OCI-LY3 (cell line): ENCODE data around the gene NRG2.

Source experiments
- H2AFZ ChIP-seq: fragments of 200-600, 300-600 bp; shearing (Covaris generic); 2 replicates; pipeline ENCODE4 v1.6.0; 2014; ENCODE audit warnings: antibody characterized with exemption, low read depth, low read length
- H3K27ac ChIP-seq: fragments of 200-600, 300-600 bp; sonication (generic); 2 replicates; pipeline ENCODE4 v1.5.1; 2014; ENCODE audit warnings: mild to moderate bottlenecking, low read length, moderate library complexity, mixed read lengths
- H3K27me3 ChIP-seq: fragments of 200-600, 300-600 bp; sonication (generic); 2 replicates; pipeline ENCODE4 v1.6.1; 2014; ENCODE audit warnings: low read depth, low read length, mixed read lengths
- H3K36me3 ChIP-seq: fragments of 200-600, 300-600 bp; sonication (generic); replicated peaks from 2 replicates; pipeline ENCODE3; 2014; ENCODE audit warnings: low read depth, low read length, mixed read lengths
- H3K4me1 ChIP-seq: fragments of 300-600, 200-600 bp; sonication (generic); 2 replicates; pipeline ENCODE4 v1.6.1; 2014; ENCODE audit warnings: low read length, mixed read lengths
- H3K4me2 ChIP-seq: fragments of 200-600, 300-600 bp; sonication (generic); 2 replicates; pipeline ENCODE4 v1.6.1; 2014; ENCODE audit warnings: low read length, mixed read lengths
- H3K4me3 ChIP-seq: fragments of 300-600, 200-600 bp; sonication (generic); 2 replicates; pipeline ENCODE4 v1.5.1; 2014; ENCODE audit warnings: antibody characterized with exemption, mild to moderate bottlenecking, low read length, moderate library complexity
- H3K79me2 ChIP-seq: fragments of 300-600, 200-600 bp; shearing (Covaris generic); 2 replicates; pipeline ENCODE4 v1.6.1; 2014; ENCODE audit warnings: mild to moderate bottlenecking, low read length, mixed read lengths
- H3K9ac ChIP-seq: fragments of 300-600, 200-600 bp; shearing (Covaris generic); 2 replicates; pipeline ENCODE4 v1.6.0; 2014; ENCODE audit warnings: mild to moderate bottlenecking, low read length, moderate library complexity
- H3K9me3 ChIP-seq: fragments of 200-600, 300-600 bp; shearing (Covaris generic); 2 replicates; pipeline ENCODE4 v1.6.1; 2014; ENCODE audit warnings: low read length, mixed read lengths; ENCODE audit not compliant: insufficient read depth
- H4K20me1 ChIP-seq: fragments of 200-600, 300-600 bp; sonication (generic); 2 replicates; pipeline ENCODE4 v1.6.1; 2016; ENCODE audit warnings: low read length, mixed read lengths; ENCODE audit not compliant: insufficient read depth
- EZH2phosphoT487 ChIP-seq: fragments of 200-600 bp; shearing (Covaris generic); IDR thresholded peaks from 2 replicates; pipeline ENCODE4 v1.6.1; 2018; ENCODE audit warnings: antibody characterized with exemption, mixed run types, low read depth
- TF ChIP-seq, protein P1 (sequence below): fragments of 200-600, 300-600 bp; sonication (generic); IDR thresholded peaks from 2 replicates; pipeline ENCODE4 v1.5.1; 2014; ENCODE audit warnings: antibody characterized with exemption, low read length, low read depth

Gene NRG2

GRCh38 chr5:139861889-139862207 is 181.3 kb downstream of the NRG2 start:
- no peak overlapping the region for H3K27ac ChIP-seq
- TF ChIP-seq, protein P1, sequence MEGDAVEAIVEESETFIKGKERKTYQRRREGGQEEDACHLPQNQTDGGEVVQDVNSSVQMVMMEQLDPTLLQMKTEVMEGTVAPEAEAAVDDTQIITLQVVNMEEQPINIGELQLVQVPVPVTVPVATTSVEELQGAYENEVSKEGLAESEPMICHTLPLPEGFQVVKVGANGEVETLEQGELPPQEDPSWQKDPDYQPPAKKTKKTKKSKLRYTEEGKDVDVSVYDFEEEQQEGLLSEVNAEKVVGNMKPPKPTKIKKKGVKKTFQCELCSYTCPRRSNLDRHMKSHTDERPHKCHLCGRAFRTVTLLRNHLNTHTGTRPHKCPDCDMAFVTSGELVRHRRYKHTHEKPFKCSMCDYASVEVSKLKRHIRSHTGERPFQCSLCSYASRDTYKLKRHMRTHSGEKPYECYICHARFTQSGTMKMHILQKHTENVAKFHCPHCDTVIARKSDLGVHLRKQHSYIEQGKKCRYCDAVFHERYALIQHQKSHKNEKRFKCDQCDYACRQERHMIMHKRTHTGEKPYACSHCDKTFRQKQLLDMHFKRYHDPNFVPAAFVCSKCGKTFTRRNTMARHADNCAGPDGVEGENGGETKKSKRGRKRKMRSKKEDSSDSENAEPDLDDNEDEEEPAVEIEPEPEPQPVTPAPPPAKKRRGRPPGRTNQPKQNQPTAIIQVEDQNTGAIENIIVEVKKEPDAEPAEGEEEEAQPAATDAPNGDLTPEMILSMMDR, result no peak
- no peak for TF ChIP-seq EZH2phosphoT487
- no peaks in the 10 kb centered on the region for H4K20me1 ChIP-seq
- H3K27me3 ChIP-seq, result peaks cover 3% of the 10 kb centered on the region; the same call in 1 of the 2 replicates
- no peaks in the 10 kb centered on the region for H3K4me1 ChIP-seq
- H2AFZ ChIP-seq, result no peak overlapping the region
- H3K36me3 ChIP-seq, result no peaks in the 10 kb centered on the region
- H3K79me2 ChIP-seq, result no peaks in the 10 kb centered on the region
- no peak overlapping the region for H3K4me2 ChIP-seq
- no peaks in the 10 kb centered on the region for H3K9me3 ChIP-seq
- H3K9ac ChIP-seq, result no peak overlapping the region
- no peak overlapping the region for H3K4me3 ChIP-seq

DNA sequence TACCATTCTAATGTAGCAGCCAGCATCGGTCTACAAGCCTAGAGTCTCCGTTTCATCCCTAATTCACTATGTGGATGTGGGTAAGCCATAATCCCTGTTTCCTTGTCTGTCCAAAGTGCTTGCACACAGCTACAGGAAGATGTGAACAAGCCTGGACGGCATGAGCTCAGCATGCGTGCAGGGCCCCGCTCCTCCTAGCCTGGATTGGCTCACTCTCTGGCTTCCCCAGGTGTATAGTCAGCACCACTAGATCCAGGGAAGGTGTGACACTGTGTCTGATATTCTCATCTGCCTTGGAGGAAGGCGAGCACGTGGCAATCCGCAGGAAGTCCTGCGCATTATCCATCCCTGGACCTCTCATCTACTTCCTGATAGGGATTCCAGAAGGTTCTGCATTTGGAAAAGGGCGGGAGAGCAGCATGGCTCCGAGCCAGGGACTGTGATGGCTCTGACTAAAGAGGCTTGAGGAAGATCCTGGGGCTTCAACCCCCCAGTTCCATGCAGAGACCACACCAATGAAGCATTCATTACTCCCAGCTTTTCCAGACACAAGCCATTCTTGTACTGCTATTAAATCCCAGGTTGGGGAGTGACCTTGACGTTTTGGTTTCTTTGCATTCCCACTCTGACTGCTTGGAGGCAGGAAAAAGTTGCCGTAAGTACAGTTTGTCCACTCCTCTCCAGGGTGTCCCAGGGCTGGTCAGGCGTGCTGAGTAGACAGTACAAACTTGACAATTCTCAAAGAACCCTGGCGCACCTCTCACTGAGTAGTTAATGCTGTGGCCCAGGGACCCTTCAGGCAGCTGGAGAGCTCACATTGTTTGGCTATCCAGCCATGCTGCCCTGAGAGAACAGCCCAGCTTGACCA is 181.8 kb downstream of the NRG2 start:
- Histone ChIP-seq H3K9me3 (no peaks in the 10 kb centered on the region), H4K20me1 (no peaks in the 10 kb centered on the region), H2AFZ (no peak overlapping the region), H3K4me2 (no peak overlapping the region), H3K27me3 (no peaks in the 10 kb centered on the region; the same call in 1 of the 2 replicates), H3K9ac (no peak overlapping the region), H3K79me2 (no peaks in the 10 kb centered on the region), H3K4me1 (peaks cover 3% of the 10 kb centered on the region), H3K4me3 (no peak overlapping the region), H3K36me3 (no peaks in the 10 kb centered on the region), H3K27ac (no peak overlapping the region)
- TF ChIP-seq, protein P1, result no peak
- no peak for TF ChIP-seq EZH2phosphoT487

- Histone ChIP-seq H3K79me2 (no peaks in the 10 kb centered on the region), H3K4me3 (no peak overlapping the region), H3K4me1 (peaks cover 6% of the 10 kb centered on the region), H3K36me3 (no peaks in the 10 kb centered on the region), H4K20me1 (no peaks in the 10 kb centered on the region), H3K27me3 (no peaks in the 10 kb centered on the region; the same call in 1 of the 2 replicates), H3K9ac (no peak overlapping the region), H3K9me3 (no peaks in the 10 kb centered on the region), H3K4me2 (no peak overlapping the region), H2AFZ (no peak overlapping the region), H3K27ac (no peak overlapping the region)
- TF ChIP-seq EZH2phosphoT487, result no peak
- TF ChIP-seq, protein P1, result no peak
These were observed 184.1 kb downstream of the NRG2 start for GRCh38 chr5:139859013-139859412.

GRCh38 chr5:139856714-139857113 is 186.4 kb downstream of the NRG2 start:
- Histone ChIP-seq H3K27me3 (no peaks in the 10 kb centered on the region; the same call in 1 of the 2 replicates), H3K4me1 (peaks cover 6% of the 10 kb centered on the region), H3K9ac (no peak overlapping the region), H3K79me2 (no peaks in the 10 kb centered on the region), H3K27ac (no peak overlapping the region), H2AFZ (no peak overlapping the region), H3K4me3 (no peak overlapping the region), H3K9me3 (no peaks in the 10 kb centered on the region), H3K4me2 (no peak overlapping the region), H3K36me3 (no peaks in the 10 kb centered on the region), H4K20me1 (no peaks in the 10 kb centered on the region)
- TF ChIP-seq EZH2phosphoT487, result no peak
- TF ChIP-seq, protein P1, result no peak
